ENCODE measurements around the gene ANKLE2.

Gene ANKLE2

DNA sequence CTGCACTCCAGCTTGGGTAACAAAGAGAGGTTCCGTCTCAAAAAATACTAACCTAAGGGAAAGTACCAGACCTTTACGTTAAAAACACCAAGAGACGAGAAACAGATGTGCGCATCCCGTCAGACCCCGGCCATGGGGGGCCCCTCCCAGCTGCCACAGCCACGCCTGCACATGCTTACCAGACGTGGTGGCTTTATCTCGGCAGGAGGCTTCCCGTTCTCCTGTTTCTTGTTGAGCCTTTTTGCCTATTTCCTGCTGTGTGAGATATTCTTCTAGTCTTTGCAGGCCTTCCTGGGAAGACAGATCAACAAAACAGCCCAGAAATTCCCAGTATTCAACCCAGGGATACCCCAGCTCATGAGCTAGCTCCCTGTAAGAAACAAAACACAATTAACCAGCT, 27.4 kb downstream of the ANKLE2 start:
- Histone ChIP-seq H3K4me2 (ENCODE audit: low read length) (no peak overlapping the region), H3K27me3 (ENCODE audit: low read depth, low read length) (no peaks in the 10 kb centered on the region), H3K27ac (ENCODE audit: low read length) (no peak overlapping the region), H3K4me3 (ENCODE audit: low read length) (no peak overlapping the region), H3K9me3 (ENCODE audit: insufficient read depth, low read length) (no peaks in the 10 kb centered on the region), H3K9ac (ENCODE audit: low read length) (no peak overlapping the region), H3K36me3 (replicated peaks; ENCODE audit: low read depth, low read length) (peaks cover 64% of the 10 kb centered on the region), H3K79me2 (ENCODE audit: low read length) (no peaks in the 10 kb centered on the region), H2AFZ (ENCODE audit: low read depth, low read length) (no peak overlapping the region), H4K20me1 (ENCODE audit: insufficient read depth, low read length) (no peaks in the 10 kb centered on the region), H3K4me1 (ENCODE audit: low read length) (no peaks in the 10 kb centered on the region)
- TF ChIP-seq, protein P1, sequence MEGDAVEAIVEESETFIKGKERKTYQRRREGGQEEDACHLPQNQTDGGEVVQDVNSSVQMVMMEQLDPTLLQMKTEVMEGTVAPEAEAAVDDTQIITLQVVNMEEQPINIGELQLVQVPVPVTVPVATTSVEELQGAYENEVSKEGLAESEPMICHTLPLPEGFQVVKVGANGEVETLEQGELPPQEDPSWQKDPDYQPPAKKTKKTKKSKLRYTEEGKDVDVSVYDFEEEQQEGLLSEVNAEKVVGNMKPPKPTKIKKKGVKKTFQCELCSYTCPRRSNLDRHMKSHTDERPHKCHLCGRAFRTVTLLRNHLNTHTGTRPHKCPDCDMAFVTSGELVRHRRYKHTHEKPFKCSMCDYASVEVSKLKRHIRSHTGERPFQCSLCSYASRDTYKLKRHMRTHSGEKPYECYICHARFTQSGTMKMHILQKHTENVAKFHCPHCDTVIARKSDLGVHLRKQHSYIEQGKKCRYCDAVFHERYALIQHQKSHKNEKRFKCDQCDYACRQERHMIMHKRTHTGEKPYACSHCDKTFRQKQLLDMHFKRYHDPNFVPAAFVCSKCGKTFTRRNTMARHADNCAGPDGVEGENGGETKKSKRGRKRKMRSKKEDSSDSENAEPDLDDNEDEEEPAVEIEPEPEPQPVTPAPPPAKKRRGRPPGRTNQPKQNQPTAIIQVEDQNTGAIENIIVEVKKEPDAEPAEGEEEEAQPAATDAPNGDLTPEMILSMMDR (IDR thresholded peaks at IDR 0.05; ENCODE audit: low read depth, low read length) = no peak
- TF ChIP-seq EZH2phosphoT487 (IDR thresholded peaks at IDR 0.05; ENCODE audit: low read depth) = no peak

GRCh38 chr12:132731574-132731973, 30.1 kb downstream of the ANKLE2 start:
- H3K9ac ChIP-seq (ENCODE audit: low read length) = no peak overlapping the region
- H3K9me3 ChIP-seq (ENCODE audit: insufficient read depth, low read length) = no peaks in the 10 kb centered on the region; the same call in 1 of the 2 replicates
- H3K36me3 ChIP-seq (replicated peaks; ENCODE audit: low read depth, low read length) = peaks cover 71% of the 10 kb centered on the region
- H3K4me1 ChIP-seq (ENCODE audit: low read length) = no peaks in the 10 kb centered on the region
- no peak overlapping the region for H2AFZ ChIP-seq (ENCODE audit: low read depth, low read length)
- H3K27me3 ChIP-seq (ENCODE audit: low read depth, low read length) = no peaks in the 10 kb centered on the region
- no peak overlapping the region for H3K27ac ChIP-seq (ENCODE audit: low read length)
- H3K79me2 ChIP-seq (ENCODE audit: low read length) = no peaks in the 10 kb centered on the region
- TF ChIP-seq EZH2phosphoT487 (IDR thresholded peaks at IDR 0.05; ENCODE audit: low read depth) = no peak
- TF ChIP-seq, protein P1 (IDR thresholded peaks at IDR 0.05; ENCODE audit: low read depth, low read length) = no peak
- H3K4me2 ChIP-seq (ENCODE audit: low read length) = no peak overlapping the region
- H4K20me1 ChIP-seq (ENCODE audit: insufficient read depth, low read length) = no peaks in the 10 kb centered on the region
- no peak overlapping the region for H3K4me3 ChIP-seq (ENCODE audit: low read length)

GRCh38 chr12:132730353-132730752, 31.3 kb downstream of the ANKLE2 start:
- no peak overlapping the region for H3K9ac ChIP-seq (ENCODE audit: low read length)
- H3K9me3 ChIP-seq (ENCODE audit: insufficient read depth, low read length) = no peaks in the 10 kb centered on the region; the same call in 1 of the 2 replicates
- peaks cover 74% of the 10 kb centered on the region for H3K36me3 ChIP-seq (replicated peaks; ENCODE audit: low read depth, low read length)
- no peaks in the 10 kb centered on the region for H3K4me1 ChIP-seq (ENCODE audit: low read length)
- no peak overlapping the region for H3K27ac ChIP-seq (ENCODE audit: low read length)
- TF ChIP-seq, protein P1 (IDR thresholded peaks at IDR 0.05; ENCODE audit: low read depth, low read length) = no peak
- TF ChIP-seq EZH2phosphoT487 (IDR thresholded peaks at IDR 0.05; ENCODE audit: low read depth) = no peak
- no peaks in the 10 kb centered on the region for H3K27me3 ChIP-seq (ENCODE audit: low read depth, low read length)
- H2AFZ ChIP-seq (ENCODE audit: low read depth, low read length) = no peak overlapping the region
- H3K79me2 ChIP-seq (ENCODE audit: low read length) = no peaks in the 10 kb centered on the region
- H3K4me3 ChIP-seq (ENCODE audit: low read length) = no peak overlapping the region
- H3K4me2 ChIP-seq (ENCODE audit: low read length) = no peak overlapping the region
- H4K20me1 ChIP-seq (ENCODE audit: insufficient read depth, low read length) = no peaks in the 10 kb centered on the region

GRCh38 chr12:132729541-132730320, 31.9 kb downstream of the ANKLE2 start:
- no peaks in the 10 kb centered on the region for H3K27me3 ChIP-seq (ENCODE audit: low read depth, low read length)
- no peak for TF ChIP-seq EZH2phosphoT487 (IDR thresholded peaks at IDR 0.05; ENCODE audit: low read depth)
- TF ChIP-seq, protein P1 (IDR thresholded peaks at IDR 0.05; ENCODE audit: low read depth, low read length) = no peak
- H3K4me3 ChIP-seq (ENCODE audit: low read length) = no peak overlapping the region
- H3K9me3 ChIP-seq (ENCODE audit: insufficient read depth, low read length) = no peaks in the 10 kb centered on the region; the same call in 1 of the 2 replicates
- H3K4me1 ChIP-seq (ENCODE audit: low read length) = no peaks in the 10 kb centered on the region
- H3K9ac ChIP-seq (ENCODE audit: low read length) = no peak overlapping the region
- H3K4me2 ChIP-seq (ENCODE audit: low read length) = no peak overlapping the region
- H4K20me1 ChIP-seq (ENCODE audit: insufficient read depth, low read length) = no peaks in the 10 kb centered on the region
- H3K27ac ChIP-seq (ENCODE audit: low read length) = no peak overlapping the region
- H3K36me3 ChIP-seq (replicated peaks; ENCODE audit: low read depth, low read length) = peaks cover 74% of the 10 kb centered on the region
- no peak overlapping the region for H2AFZ ChIP-seq (ENCODE audit: low read depth, low read length)
- H3K79me2 ChIP-seq (ENCODE audit: low read length) = no peaks in the 10 kb centered on the region; the same call in 1 of the 2 replicates

All from OCI-LY3 (cell line).